M059J (cell line): ENCODE results near the gene FCGR3A. TPM values are rescaled to one million over a fixed set of nuclear protein-coding genes. Genes with fewer than 3 reads are reported as not detected.
"Not testable (repeated sequence)": the region's sequence is repeated elsewhere in the genome, so short reads cannot be mapped to it uniquely, and the experiment has no call there.

Experiments used
- DNase-seq: peaks from one replicate; pipeline ENCODE4 v3.0.0-alpha.2; 2012; ENCODE audit warnings: low read depth
- total RNA-seq: library from RNA; depleted of rRNA; stranded (reverse); fragments of >200 nt; shearing (Covaris generic); gene quantifications from 2 replicates; pipeline ENCODE4 v1.2.3, GENCODE V29; 2014

FCGR3A gene
- total RNA-seq, 1 experiment from 2014 or later: not detected

GRCh38 chr1:161530671-161531641 is 18.7 kb downstream of the FCGR3A start:
- DNase-seq: peak; percentile 96

GRCh38 chr1:161530158-161530557 is 19.5 kb downstream of the FCGR3A start:
- peak; percentile 73 for DNase-seq

DNA sequence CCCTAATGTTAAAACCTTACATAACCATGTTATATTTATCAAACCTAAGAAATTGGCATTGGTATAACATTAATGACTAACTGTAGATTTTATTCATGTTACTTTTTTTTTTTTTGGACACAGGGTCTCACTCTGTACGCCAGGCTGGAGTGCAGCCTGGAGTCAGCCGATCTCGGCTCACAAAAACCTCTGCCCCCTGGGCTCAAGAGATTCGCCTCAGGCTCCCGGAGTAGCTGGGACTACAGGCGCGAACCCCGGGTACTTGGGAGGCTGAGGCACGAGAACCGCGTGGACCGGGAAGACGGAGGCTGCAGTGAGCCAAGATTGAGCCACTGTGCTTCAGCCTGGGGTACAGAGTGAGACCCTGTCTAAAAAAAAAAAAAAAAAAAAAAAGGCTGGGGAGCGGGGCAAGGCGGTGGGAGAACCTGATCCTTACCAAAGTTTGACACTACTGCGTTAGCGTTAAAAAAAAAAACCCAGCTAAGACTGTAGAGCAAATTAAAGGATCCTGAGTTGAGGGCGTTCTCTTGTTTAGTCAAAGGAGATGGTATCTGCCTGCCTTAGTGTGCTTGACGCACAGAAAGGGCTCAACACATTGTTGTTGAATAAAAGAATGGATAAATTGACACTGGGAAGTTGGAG is 20.0 kb downstream of the FCGR3A start:
- peak; percentile 38 for DNase-seq

GRCh38 chr1:161528550-161528949 is 21.1 kb downstream of the FCGR3A start:
- not testable (repeated sequence) for DNase-seq

- DNase-seq: not testable (repeated sequence)
Observed at GRCh38 chr1:161525918-161526317, 23.7 kb downstream of the FCGR3A start.

- DNase-seq: not testable (repeated sequence)
Observed at GRCh38 chr1:161525321-161525720, 24.3 kb downstream of the FCGR3A start.

- DNase-seq: not testable (repeated sequence)
Observed at GRCh38 chr1:161524742-161525291, 24.8 kb downstream of the FCGR3A start.

DNA sequence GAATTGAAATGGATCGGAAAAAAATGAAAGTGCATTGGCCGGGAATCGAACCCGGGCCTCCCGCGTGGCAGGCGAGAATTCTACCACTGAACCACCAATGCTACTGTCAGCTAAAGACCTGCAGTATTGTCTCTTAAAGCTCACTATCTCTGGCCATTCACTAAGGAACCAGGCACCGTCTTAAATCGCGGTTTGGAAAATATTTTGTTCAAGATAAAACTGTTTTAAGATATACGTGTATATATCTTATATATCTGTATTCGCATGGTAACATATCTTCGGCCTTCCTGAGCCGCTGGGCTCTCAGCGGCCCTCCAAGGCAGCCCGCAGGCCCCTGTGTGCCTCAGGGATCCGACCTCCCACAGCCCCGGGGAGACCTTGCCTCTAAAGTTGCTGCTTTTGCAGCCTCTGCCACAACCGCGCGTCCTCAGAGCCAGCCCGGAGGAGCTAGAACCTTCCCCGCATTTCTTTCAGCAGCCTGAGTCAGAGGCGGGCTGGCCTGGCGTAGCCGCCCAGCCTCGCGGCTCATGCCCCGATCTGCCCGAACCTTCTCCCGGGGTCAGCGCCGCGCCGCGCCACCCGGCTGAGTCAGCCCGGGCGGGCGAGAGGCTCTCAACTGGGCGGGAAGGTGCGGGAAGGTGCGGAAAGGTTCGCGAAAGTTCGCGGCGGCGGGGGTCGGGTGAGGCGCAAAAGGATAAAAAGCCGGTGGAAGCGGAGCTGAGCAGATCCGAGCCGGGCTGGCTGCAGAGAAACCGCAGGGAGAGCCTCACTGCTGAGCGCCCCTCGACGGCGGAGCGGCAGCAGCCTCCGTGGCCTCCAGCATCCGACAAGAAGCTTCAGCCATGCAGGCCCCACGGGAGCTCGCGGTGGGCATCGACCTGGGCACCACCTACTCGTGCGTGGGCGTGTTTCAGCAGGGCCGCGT is 25.5 kb downstream of the FCGR3A start, which contains the start of gene HSPA6:
Gene HSPA6 (plus strand): TSS at position 724 of the 925 bp plus-strand sequence. CDS start 119 bp downstream, at position 843.
- DNase-seq: peak; percentile 73

- not testable (repeated sequence) for DNase-seq
Observed at GRCh38 chr1:161523041-161523816, 26.4 kb downstream of the FCGR3A start.

DNA sequence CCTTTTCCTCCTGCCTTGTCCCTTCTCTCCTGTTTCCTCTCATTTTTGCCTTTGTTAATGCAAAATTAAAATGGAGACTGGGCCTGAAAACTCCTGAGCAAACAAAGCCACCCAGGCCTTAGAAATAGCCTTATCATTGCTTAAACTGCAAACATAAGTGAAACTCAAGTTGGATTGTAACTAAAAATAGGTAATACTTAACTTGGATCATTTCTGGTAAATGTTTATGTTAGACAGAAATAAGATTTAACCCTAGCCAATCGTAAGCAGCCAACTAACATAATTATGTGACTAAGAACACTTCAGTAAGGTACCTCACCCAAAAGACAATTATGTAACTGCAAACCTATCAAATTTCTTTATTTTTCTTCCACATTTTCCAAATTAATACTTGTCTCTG is 35.7 kb downstream of the FCGR3A start:
- DNase-seq: peak; percentile 55

DNA sequence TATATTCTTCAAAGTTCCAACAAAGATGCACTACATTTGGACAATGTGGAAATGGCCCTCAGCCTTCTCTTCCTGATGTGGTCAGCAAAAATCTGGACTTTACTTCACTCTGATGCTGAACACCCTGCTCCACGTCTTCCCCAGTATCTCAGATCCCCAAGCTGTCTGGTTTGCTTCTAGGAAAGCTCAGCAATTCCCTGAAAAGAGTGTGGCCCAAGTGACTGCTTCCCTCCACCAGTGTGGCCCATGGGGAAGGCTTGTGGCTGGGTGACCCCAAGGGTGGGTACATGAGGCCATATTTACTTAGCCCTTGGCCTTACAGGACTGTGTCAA is 36.2 kb downstream of the FCGR3A start:
- not testable (repeated sequence) for DNase-seq

DNA sequence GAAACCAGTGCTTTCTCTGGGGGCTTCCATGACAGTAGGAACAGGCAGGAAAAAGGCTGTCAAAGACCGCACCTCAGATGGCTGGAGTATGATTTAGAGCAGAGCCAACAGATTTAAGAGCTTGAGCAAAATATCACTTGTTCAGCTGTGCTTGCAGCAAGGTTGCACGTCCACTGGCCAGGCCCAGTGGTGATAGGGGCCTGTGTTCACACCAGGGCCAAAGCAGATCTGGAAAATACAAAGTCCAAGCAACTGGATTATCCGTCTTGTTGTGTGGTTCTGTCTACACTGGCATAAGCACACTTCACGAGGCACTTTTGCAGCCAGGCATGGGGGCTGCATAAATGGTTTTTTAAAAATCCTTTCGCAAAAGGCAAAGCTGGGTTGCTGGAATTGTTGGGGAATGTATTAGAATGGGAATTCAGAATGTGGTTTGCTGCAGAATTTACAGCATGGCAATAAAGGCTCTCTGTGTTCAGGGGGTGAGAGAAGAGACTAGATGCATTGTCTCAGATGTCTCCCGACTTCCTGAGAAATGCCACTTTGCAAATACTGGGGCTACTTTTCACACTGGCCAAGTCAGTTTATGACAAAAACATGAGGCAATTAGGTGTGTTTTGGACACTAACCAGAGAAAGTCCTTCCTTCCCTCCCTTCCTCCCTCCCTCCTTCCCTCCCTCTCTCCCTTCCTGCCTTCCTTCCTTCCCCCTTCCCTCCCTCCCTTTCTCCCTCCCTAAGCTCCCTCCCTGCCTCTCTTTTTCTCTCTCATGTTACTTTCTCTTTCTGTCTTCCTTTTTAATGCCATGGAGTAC is 36.8 kb downstream of the FCGR3A start:
- DNase-seq: not testable (repeated sequence)

GRCh38 chr1:161511756-161512060 is 37.9 kb downstream of the FCGR3A start:
- no peak for DNase-seq

- no peak for DNase-seq
Observed at GRCh38 chr1:161511018-161511755, 38.4 kb downstream of the FCGR3A start.

DNA sequence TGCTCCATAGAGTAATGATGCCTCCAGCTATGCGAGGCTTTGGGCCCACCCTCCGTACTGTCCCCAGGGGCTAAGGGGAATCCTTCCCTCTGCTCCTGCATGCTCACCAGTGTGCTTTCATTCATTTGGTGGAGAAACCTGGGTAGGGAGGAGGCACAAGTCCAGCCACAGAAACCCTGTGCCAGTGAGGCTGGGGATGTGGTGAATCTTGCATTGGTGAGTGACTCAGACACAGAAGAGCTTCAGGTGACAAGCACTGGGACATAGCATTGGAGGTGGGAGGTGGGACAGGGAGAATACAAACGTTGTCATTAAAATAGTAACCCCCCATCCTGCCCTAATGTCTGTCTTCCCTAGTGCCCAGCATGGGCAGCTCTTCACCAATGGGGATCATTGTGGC is 39.1 kb downstream of the FCGR3A start:
- DNase-seq: no peak

DNA sequence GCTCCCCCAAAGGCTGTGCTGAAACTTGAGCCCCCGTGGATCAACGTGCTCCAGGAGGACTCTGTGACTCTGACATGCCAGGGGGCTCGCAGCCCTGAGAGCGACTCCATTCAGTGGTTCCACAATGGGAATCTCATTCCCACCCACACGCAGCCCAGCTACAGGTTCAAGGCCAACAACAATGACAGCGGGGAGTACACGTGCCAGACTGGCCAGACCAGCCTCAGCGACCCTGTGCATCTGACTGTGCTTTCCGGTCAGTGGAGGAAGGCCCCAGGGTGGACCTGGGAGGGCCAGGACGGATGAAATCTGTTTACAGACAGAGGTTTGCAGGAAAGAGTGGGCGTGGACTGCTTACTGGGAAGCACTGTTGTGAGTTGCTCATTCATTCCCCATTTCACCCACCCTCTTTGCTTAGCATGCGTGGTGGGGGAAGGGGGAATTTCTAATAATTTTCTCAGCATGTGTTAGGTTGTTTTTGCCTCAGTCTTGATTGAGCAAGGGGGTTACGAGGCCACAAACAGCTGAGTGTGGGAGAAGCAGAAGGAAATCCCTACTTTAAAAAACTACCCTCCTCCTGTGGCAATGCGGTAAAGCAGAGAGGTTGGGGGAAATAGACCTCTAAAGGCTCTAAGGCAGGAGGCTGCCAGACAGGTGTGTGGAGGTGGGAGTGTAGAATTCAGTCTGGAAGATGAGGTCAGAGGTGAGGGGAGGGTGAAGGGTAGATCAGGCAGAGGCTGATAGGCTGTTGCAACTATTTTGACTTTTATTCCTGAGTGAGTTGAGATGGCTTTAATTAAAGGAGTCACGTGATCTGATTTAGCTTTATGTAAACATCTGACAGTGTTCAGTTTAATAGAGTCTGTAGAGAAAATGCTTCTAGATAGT is 43.0 kb downstream of the FCGR3A start:
- DNase-seq: peak; percentile 32

DNA sequence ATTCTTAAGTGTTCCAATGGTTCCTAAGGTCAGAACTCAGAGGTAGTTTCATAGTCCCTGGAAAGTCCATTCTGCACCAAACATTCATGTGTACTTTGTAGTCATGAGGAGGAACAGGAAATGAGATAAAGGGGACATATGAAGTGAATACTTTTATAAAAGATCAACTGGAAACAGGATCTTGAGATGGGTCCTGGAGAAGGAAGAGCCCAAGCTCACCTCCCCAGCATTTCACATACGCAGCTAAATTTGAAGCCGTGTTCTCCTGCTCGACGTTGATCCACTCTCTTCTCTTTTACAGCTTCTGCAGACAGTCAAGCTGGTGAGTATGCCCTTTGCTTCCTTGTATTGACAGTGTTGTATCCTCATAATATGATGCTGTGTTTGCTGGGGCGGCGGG is 43.9 kb downstream of the FCGR3A start:
- no peak for DNase-seq

DNA sequence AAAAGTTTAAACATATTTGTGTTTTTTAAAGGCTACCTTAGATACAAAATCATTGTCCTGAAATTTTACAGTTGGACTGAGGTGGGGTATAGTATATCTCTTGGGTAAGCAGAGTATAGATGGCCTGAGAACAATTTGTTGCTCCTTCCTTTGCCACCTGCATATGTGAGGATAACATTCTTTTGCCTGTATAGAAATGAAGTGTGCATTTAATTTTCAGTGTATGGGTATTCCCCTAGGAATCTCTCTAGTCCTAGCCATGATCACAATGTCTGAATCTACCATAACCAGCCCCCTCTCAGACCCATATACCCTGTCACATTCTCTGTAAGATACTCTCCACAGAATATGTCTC is 46.2 kb downstream of the FCGR3A start:
- no peak for DNase-seq
